ENCODE results near the gene BSPRY. TPM values are rescaled to one million over a fixed set of nuclear protein-coding genes. Genes with fewer than 3 reads are reported as not detected.
A peak's percentile ranks its signal among the peaks of the same experiment; 100 is the strongest.

The BSPRY gene
- total RNA-seq, 1 donor from 2014 or later, result 0.58 TPM

- H3K4me2 ChIP-seq, result peak within 1 kb of the TSS; percentile 80
- peaks cover 16% of the 10 kb centered on the region for H3K4me1 Mint-ChIP-seq
- peaks cover 11% of the 10 kb centered on the region for H3K4me1 ChIP-seq
- peak; percentile 97 for DNase-seq (ENCODE audit: low spot score)
- H2AFZ ChIP-seq (replicated peaks), result peak within 1 kb of the TSS; percentile 81
- peak within 1 kb of the TSS; percentile 92 for H3K9ac ChIP-seq
- peak within 1 kb of the TSS; percentile 92 for H3K27ac ChIP-seq
- TF ChIP-seq, protein P1, sequence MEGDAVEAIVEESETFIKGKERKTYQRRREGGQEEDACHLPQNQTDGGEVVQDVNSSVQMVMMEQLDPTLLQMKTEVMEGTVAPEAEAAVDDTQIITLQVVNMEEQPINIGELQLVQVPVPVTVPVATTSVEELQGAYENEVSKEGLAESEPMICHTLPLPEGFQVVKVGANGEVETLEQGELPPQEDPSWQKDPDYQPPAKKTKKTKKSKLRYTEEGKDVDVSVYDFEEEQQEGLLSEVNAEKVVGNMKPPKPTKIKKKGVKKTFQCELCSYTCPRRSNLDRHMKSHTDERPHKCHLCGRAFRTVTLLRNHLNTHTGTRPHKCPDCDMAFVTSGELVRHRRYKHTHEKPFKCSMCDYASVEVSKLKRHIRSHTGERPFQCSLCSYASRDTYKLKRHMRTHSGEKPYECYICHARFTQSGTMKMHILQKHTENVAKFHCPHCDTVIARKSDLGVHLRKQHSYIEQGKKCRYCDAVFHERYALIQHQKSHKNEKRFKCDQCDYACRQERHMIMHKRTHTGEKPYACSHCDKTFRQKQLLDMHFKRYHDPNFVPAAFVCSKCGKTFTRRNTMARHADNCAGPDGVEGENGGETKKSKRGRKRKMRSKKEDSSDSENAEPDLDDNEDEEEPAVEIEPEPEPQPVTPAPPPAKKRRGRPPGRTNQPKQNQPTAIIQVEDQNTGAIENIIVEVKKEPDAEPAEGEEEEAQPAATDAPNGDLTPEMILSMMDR (IDR thresholded peaks at IDR 0.05), result no peak
- TF ChIP-seq EZH2phosphoT487 (IDR thresholded peaks at IDR 0.05), result no peak
- no peaks in the 10 kb centered on the region for H3K9me3 ChIP-seq (ENCODE audit: low read depth)
- H3K79me2 ChIP-seq (ENCODE audit: low read depth), result peaks cover 20% of the 10 kb centered on the region
- H3K9me3 Mint-ChIP-seq, result no peaks in the 10 kb centered on the region
- peaks cover 6% of the 10 kb centered on the region for H3K36me3 ChIP-seq
- peaks cover 45% of the 10 kb centered on the region for H3F3A ChIP-seq (ENCODE audit: low read depth)
- H3K27me3 ChIP-seq, result no peaks in the 10 kb centered on the region
- peak within 1 kb of the TSS; percentile 84 for H3K4me3 ChIP-seq
- no peaks in the 10 kb centered on the region for H3K27me3 Mint-ChIP-seq (ENCODE audit: insufficient read depth, low read depth)
- peak within 1 kb of the TSS; percentile 99 for H3K4me3 Mint-ChIP-seq
- H4K20me1 ChIP-seq (ENCODE audit: low read depth), result no peaks in the 10 kb centered on the region
- peak within 1 kb of the TSS; percentile 96 for H3K27ac Mint-ChIP-seq
- peaks cover 12% of the 10 kb centered on the region for H3K36me3 Mint-ChIP-seq
Measured at GRCh38 chr9:113410207-113410864, 61.0 kb downstream of the BSPRY start, which contains the start of the genes C9orf43 and POLE3. Gene C9orf43 (plus strand): TSS chr9:113410747. CDS start chr9:113413494, 2,747 bp downstream. Gene POLE3 (minus strand): TSS chr9:113410675. CDS start chr9:113410293, 382 bp downstream.

- no peaks in the 10 kb centered on the region for H3K27me3 ChIP-seq
- H3K27me3 Mint-ChIP-seq (ENCODE audit: insufficient read depth, low read depth), result no peaks in the 10 kb centered on the region
Measured at GRCh38 chr9:113416149-113416721, 66.9 kb downstream of the BSPRY start.

GRCh38 chr9:113417370-113417769 lies 68.0 kb downstream of the BSPRY start:
- H3K4me1 ChIP-seq, result peaks cover 7% of the 10 kb centered on the region
- no peak overlapping the region for H3K4me3 Mint-ChIP-seq
- no peak overlapping the region for H3K4me3 ChIP-seq
- DNase-seq (ENCODE audit: low spot score), result no peak
- no peaks in the 10 kb centered on the region for H3K27me3 Mint-ChIP-seq (ENCODE audit: insufficient read depth, low read depth)
- H3K9me3 ChIP-seq (ENCODE audit: low read depth), result no peaks in the 10 kb centered on the region
- peaks cover 7% of the 10 kb centered on the region for H3K4me1 Mint-ChIP-seq
- no peak overlapping the region for H3K9ac ChIP-seq
- no peaks in the 10 kb centered on the region for H3K36me3 ChIP-seq
- H4K20me1 ChIP-seq (ENCODE audit: low read depth), result no peaks in the 10 kb centered on the region
- TF ChIP-seq EZH2 (IDR thresholded peaks at IDR 0.05) (no peak), EZH2phosphoT487 (IDR thresholded peaks at IDR 0.05) (no peak)
- TF ChIP-seq, protein P1 (IDR thresholded peaks at IDR 0.05), result no peak
- no peaks in the 10 kb centered on the region for H3K79me2 ChIP-seq (ENCODE audit: low read depth)
- H2AFZ ChIP-seq (replicated peaks), result no peak overlapping the region
- peaks cover 5% of the 10 kb centered on the region for H3F3A ChIP-seq (ENCODE audit: low read depth)
- H3K36me3 Mint-ChIP-seq, result no peaks in the 10 kb centered on the region
- H3K27ac Mint-ChIP-seq, result no peak overlapping the region
- H3K27me3 ChIP-seq, result no peaks in the 10 kb centered on the region
- no peak overlapping the region for H3K27ac ChIP-seq
- H3K9me3 Mint-ChIP-seq, result no peaks in the 10 kb centered on the region
- H3K4me2 ChIP-seq, result no peak overlapping the region

More at GRCh38 chr9:113416149-113416721, 66.9 kb downstream of the BSPRY start:
- H3K36me3 Mint-ChIP-seq, result no peaks in the 10 kb centered on the region
- no peak for TF ChIP-seq EZH2 (IDR thresholded peaks at IDR 0.05)
- no peak for TF ChIP-seq EZH2phosphoT487 (IDR thresholded peaks at IDR 0.05)
- TF ChIP-seq, protein P1 (IDR thresholded peaks at IDR 0.05), result no peak
- no peak overlapping the region for H3K27ac Mint-ChIP-seq
- peaks cover 7% of the 10 kb centered on the region for H3K4me1 Mint-ChIP-seq
- H3K9me3 ChIP-seq (ENCODE audit: low read depth), result no peaks in the 10 kb centered on the region
- peak overlapping the region; percentile 93 for H2AFZ ChIP-seq (replicated peaks)
- no peak overlapping the region for H3K27ac ChIP-seq
- peaks cover 11% of the 10 kb centered on the region for H3K4me1 ChIP-seq
- H3K4me3 Mint-ChIP-seq, result no peak overlapping the region
- H3K9ac ChIP-seq, result no peak overlapping the region
- H3K4me2 ChIP-seq, result no peak overlapping the region
- no peaks in the 10 kb centered on the region for H3K79me2 ChIP-seq (ENCODE audit: low read depth)
- no peak for DNase-seq (ENCODE audit: low spot score)
- peaks cover 5% of the 10 kb centered on the region for H3F3A ChIP-seq (ENCODE audit: low read depth)
- H3K9me3 Mint-ChIP-seq, result no peaks in the 10 kb centered on the region
- no peak overlapping the region for H3K4me3 ChIP-seq
- no peaks in the 10 kb centered on the region for H3K36me3 ChIP-seq
- H4K20me1 ChIP-seq (ENCODE audit: low read depth), result no peaks in the 10 kb centered on the region

Other genes with a start within 250 kb of the BSPRY start
- 0.34 and 1.7 TPM in 2 replicates for gene SLC31A2, start 198.5 kb upstream of the BSPRY start, total RNA-seq (ENCODE audit: low replicate concordance)
- 18.6 and 25.5 TPM in 2 replicates for gene FKBP15, start 128.3 kb upstream of the BSPRY start, total RNA-seq (ENCODE audit: low replicate concordance)
- 22.1 and 26.0 TPM in 2 replicates for gene SLC31A1, start 128.0 kb upstream of the BSPRY start, total RNA-seq (ENCODE audit: low replicate concordance)
- 45.6 and 94.4 TPM in 2 replicates for gene CDC26, start 74.0 kb upstream of the BSPRY start, total RNA-seq (ENCODE audit: low replicate concordance)
- 28.2 and 34.0 TPM in 2 replicates for gene PRPF4, start 73.9 kb upstream of the BSPRY start, total RNA-seq (ENCODE audit: low replicate concordance)
- gene RNF183, start 46.2 kb upstream of the BSPRY start, total RNA-seq (ENCODE audit: low replicate concordance), result 0.09 and 0.28 TPM in 2 replicates
- gene WDR31, start 9.3 kb upstream of the BSPRY start, total RNA-seq (ENCODE audit: low replicate concordance), result 2.5 and 3.2 TPM in 2 replicates
- gene HDHD3, start 27.4 kb downstream of the BSPRY start, total RNA-seq (ENCODE audit: low replicate concordance), result 9.8 and 18.0 TPM in 2 replicates
- gene ALAD, start 51.7 kb downstream of the BSPRY start, total RNA-seq (ENCODE audit: low replicate concordance), result 17.4 and 20.8 TPM in 2 replicates
- gene POLE3, start 61.1 kb downstream of the BSPRY start, total RNA-seq (ENCODE audit: low replicate concordance), result 48.2 and 57.8 TPM in 2 replicates
- gene C9orf43, start 61.2 kb downstream of the BSPRY start, total RNA-seq (ENCODE audit: low replicate concordance), result 0.50 and 1.3 TPM in 2 replicates
- gene RGS3, start 114.2 kb downstream of the BSPRY start, total RNA-seq (ENCODE audit: low replicate concordance), result 30.3 and 39.9 TPM in 2 replicates

Measured in neural progenitor cell (in vitro differentiated cells).